ENCODE results near the gene NPTX1. TPM values are rescaled to one million over a fixed set of nuclear protein-coding genes. Genes with fewer than 3 reads are reported as not detected.

Gene NPTX1
- total and polyA plus RNA-seq, 9 of the 15 experiments (the other 6 are each of a cell fraction or from before 2014, with no cell fraction given) = 0.04 TPM; not detected in 8

- TF ChIP-seq HNRNPUL1 (IDR thresholded peaks at IDR 0.05; ENCODE audit: low read length) (no peak), TRIM25 (IDR thresholded peaks at IDR 0.05; ENCODE audit: borderline replicate concordance) (no peak), RNF219 (CRISPR knock-in tag; IDR thresholded peaks at IDR 0.05) (no peak), ZC3H4 (CRISPR knock-in tag; IDR thresholded peaks at IDR 0.05; ENCODE audit: borderline replicate concordance) (no peak), MTA3 (IDR thresholded peaks at IDR 0.05; ENCODE audit: borderline replicate concordance) (no peak), MAX (CRISPR knock-in tag; IDR thresholded peaks at IDR 0.05) (peak; percentile 45; the same call in 1 of the 2 replicates), ZNF785 (CRISPR knock-in tag; IDR thresholded peaks at IDR 0.05) (no peak), FOS (IDR thresholded peaks at IDR 0.05; ENCODE audit: extremely low read depth, insufficient read length) (no peak), UBTF (IDR thresholded peaks at IDR 0.05; ENCODE audit: borderline replicate concordance in 1 of 2, low read depth in 2 of 2, low read length in 2 of 2) (no peak), USF1 (CRISPR knock-in tag; IDR thresholded peaks at IDR 0.05) (no peak), POLR2G (IDR thresholded peaks at IDR 0.05; ENCODE audit: low read depth, low read length) (no peak), JUNB (CRISPR knock-in tag; conservative IDR thresholded peaks at IDR 0.05) (no peak), SETDB1 (IDR thresholded peaks at IDR 0.05; ENCODE audit: low read length) (no peak), ZNF449 (CRISPR knock-in tag; IDR thresholded peaks at IDR 0.05) (no peak), ZNF717 (CRISPR knock-in tag; IDR thresholded peaks at IDR 0.05) (no peak), HLTF (IDR thresholded peaks at IDR 0.05) (no peak), PTRF (tag; IDR thresholded peaks at IDR 0.05) (no peak), TEAD1 (CRISPR knock-in tag; IDR thresholded peaks at IDR 0.05) (peak in 1 of 2 experiments; percentile 59; a peak in 1 of 4 replicates)
Measured at GRCh38 chr17:80441133-80441578, 35.3 kb downstream of the NPTX1 start (continued).
